ENCODE data around the gene DMRTB1.

Gene DMRTB1

DNA sequence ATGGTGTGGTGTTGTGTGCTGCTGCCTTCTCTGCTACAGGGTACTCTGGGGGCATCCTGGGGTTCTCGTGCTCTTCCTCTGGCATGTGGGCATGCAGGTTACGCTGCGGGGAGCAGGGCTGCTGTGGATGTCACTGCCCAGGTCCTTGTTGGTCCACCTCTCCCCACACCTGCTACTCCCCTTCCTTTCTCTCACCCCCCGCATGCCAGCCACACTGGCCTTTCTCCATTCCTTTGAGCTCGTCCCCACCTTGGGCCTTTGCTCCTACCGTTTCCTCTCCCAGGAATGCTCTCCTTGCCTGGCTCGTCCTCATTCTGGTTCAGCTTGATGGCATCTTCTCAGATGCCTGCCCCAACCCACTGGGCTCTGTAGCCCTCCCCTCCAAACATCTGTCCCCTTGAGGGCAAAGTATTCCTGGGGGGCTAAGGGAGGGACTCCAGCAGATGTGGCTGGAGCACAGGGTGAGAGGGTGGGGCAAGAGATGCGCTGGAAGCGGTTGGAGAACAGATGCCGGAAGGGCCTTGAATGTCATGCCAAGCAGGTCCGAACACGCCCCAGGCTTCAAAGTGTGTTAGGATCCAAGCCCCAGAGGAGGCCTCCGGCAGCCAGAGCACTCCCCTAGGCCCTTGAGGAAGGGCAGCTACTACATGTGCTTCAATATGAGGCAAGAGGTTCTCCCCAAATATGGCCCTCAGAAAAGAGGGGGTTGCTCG is 23.4 kb downstream of the DMRTB1 start:
- Mint-ChIP-seq H3K36me3 (ENCODE audit: low read depth) (no peaks in the 10 kb centered on the region), H3K4me1 (ENCODE audit: low read depth) (no peaks in the 10 kb centered on the region), H3K9me3 (no peaks in the 10 kb centered on the region), H3K27ac (no peak overlapping the region), H3K4me3 (no peak overlapping the region), H3K27me3 (ENCODE audit: low read depth) (peaks cover 13% of the 10 kb centered on the region)

DNA sequence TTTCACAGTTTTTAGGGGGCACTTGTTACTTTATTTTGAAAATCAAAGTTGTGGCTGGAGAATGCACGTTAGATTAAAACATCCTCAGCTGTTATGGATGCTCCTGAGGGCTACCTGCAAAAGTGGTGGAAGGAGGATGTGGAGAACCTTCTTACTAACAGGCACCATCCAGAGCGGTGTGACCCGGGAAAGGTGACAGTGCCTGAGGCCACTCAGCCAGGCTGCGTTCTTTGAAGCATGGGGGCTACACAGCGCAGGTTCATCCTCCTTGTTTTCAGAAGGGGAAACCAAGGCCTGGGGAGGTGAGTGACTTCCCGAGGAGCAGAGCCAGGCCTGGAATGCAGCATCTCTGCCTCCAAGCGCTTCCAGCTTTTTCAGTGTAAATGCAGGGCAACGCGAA is 24.0 kb downstream of the DMRTB1 start:
- Mint-ChIP-seq H3K36me3 (ENCODE audit: low read depth) (no peaks in the 10 kb centered on the region), H3K27ac (no peak overlapping the region), H3K27me3 (ENCODE audit: low read depth) (peaks cover 15% of the 10 kb centered on the region), H3K4me3 (no peak overlapping the region), H3K4me1 (ENCODE audit: low read depth) (no peaks in the 10 kb centered on the region), H3K9me3 (no peaks in the 10 kb centered on the region)

DNA sequence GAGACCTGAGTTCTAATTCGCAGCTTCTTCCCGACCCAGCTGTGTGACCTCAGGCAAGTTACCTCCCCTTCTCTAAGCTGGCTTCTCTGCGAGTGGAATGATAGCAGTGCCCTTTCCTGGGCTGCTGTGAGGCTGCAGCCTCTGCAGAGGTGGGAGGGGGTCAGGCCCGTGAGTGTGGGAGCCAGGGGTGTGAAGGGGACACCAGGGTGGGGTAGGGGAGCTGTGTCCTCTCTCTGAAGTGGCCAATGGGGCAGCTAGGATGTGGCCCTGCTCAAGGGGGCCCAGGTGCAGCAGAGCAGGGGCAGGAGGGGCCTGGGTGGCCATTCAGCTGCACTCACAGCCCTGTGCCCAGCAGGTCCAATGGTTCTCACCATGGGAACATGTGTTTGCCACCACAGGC is 24.5 kb downstream of the DMRTB1 start:
- H3K27ac Mint-ChIP-seq: no peak overlapping the region

DNA sequence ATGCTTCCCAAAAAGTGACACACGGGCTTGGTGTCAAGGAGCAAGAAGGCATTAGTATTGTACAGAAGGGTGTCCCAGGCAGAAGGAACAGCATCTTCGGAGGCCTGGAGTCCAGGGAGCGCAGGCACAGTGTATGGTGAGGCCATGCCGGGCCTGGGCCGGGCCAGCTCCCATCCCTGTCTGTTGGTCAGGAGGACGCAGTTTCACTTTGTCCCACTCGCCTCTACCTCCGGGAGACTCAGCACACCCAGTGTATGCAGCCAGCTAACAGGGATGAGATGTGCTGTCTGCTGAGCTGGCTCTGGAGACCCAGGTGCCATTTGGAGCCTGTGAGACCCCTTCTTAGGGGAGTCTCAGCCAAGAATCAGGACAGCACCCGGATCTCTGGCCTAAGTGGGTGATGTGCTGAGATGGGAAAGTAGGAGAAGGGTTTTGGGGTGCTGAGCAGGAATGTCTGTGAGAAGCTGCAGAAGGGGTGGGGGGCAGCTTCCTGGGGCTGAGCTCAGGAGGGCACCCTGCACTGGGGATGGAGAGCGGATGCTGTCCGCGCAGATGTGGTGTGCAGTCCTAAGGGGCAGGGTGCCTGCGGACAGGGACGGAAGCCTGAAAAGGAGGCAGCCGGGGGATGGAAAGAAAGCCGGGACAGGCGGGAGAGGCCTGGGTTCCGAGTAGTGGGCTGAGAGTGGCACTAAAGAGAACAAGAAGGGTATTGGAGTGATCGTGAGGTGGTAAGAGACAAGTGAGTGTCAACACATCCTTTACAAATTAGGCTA is 25.7 kb downstream of the DMRTB1 start:
- peaks cover 17% of the 10 kb centered on the region for H3K27me3 Mint-ChIP-seq (ENCODE audit: low read depth)
- H3K27ac Mint-ChIP-seq: no peak overlapping the region
- no peaks in the 10 kb centered on the region for H3K36me3 Mint-ChIP-seq (ENCODE audit: low read depth)
- H3K9me3 Mint-ChIP-seq: no peaks in the 10 kb centered on the region
- no peaks in the 10 kb centered on the region for H3K4me1 Mint-ChIP-seq (ENCODE audit: low read depth)
- H3K4me3 Mint-ChIP-seq: no peak overlapping the region

More for the DNA sequence above, 24.5 kb downstream of the DMRTB1 start:
- H3K9me3 Mint-ChIP-seq: no peaks in the 10 kb centered on the region
- no peaks in the 10 kb centered on the region for H3K4me1 Mint-ChIP-seq (ENCODE audit: low read depth)
- H3K27me3 Mint-ChIP-seq (ENCODE audit: low read depth): peaks cover 15% of the 10 kb centered on the region
- H3K36me3 Mint-ChIP-seq (ENCODE audit: low read depth): no peaks in the 10 kb centered on the region
- H3K4me3 Mint-ChIP-seq: no peak overlapping the region

DNA sequence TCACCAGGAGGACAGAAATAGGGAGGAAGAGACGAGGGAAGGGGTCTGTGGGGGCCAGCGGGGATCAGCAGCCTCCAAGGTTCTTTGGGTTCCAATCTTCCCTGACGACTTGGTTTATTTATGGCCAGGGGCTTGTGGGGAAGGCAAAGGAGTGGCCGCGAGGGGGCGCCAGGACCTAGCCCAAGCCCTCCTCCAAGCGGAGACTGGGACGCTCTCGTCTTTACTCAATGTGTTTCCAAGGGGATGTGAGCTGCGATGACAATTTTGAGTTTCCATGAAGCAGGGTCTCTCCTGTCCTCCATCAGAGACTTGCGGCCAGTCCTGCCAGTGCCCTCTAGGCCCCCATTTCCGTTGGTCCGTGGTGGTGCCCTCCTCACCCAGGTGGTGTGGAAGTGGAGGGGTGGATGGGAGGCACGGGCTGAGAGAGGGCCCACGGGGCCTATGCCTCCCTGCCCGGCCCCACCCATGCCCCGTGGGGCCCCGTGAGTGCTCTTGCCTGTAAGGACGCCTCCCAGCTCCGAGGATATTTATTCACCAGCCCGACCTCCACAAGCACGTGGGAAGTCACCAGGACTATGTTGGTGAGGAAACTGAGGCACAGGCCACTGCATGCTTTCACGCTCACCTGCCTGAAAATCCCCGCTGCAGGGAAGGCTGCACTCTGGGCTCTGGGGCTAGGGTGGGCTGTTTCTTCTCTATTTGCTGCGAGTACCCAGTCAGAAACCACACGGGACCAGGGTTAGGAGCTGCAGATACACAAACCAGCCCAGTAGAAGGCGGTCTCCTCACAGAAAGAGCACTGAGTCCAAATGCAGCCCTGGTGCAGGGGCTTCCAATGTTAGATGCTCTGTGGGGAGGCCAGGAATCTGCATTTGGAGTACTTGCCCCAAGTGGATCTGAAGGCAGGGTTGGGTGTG is 26.5 kb downstream of the DMRTB1 start:
- Mint-ChIP-seq H3K27me3 (ENCODE audit: low read depth) (peaks cover 16% of the 10 kb centered on the region), H3K4me3 (no peak overlapping the region), H3K4me1 (ENCODE audit: low read depth) (no peaks in the 10 kb centered on the region), H3K27ac (no peak overlapping the region), H3K36me3 (ENCODE audit: low read depth) (no peaks in the 10 kb centered on the region), H3K9me3 (no peaks in the 10 kb centered on the region)

DNA sequence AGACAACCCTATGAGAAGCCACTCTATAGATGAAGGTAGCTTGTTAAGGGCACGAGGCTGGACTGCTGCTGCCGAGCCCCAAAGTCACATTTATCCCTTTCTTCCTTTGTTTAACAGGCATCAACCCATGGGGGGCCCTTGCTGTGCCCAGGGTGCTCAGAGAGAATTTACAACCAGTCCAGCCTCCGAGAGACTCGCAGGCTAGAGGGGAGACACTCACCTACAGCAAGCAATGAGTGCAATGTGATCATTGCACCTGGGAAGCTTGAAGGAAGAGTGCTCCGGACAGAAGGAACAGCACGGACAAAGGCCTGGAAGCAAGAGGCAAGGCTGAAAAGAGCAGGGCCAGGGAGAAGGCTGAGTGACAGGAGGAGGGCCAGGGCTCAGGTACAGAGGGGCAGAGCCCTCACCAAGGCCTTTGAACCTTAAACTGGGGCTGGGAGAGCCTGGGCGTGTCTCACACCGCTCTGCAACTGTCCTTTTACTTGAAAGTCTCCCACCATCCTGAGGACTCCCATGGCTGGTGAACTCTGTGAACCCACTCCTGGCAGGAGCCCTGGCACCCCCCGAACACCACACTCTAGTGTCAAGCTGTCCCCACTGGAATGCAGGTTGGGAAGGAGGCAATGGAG is 27.3 kb downstream of the DMRTB1 start:
- no peaks in the 10 kb centered on the region for H3K4me1 Mint-ChIP-seq (ENCODE audit: low read depth)
- peaks cover 16% of the 10 kb centered on the region for H3K27me3 Mint-ChIP-seq (ENCODE audit: low read depth)
- H3K9me3 Mint-ChIP-seq: no peaks in the 10 kb centered on the region
- no peak overlapping the region for H3K27ac Mint-ChIP-seq
- no peaks in the 10 kb centered on the region for H3K36me3 Mint-ChIP-seq (ENCODE audit: low read depth)
- H3K4me3 Mint-ChIP-seq: no peak overlapping the region

DNA sequence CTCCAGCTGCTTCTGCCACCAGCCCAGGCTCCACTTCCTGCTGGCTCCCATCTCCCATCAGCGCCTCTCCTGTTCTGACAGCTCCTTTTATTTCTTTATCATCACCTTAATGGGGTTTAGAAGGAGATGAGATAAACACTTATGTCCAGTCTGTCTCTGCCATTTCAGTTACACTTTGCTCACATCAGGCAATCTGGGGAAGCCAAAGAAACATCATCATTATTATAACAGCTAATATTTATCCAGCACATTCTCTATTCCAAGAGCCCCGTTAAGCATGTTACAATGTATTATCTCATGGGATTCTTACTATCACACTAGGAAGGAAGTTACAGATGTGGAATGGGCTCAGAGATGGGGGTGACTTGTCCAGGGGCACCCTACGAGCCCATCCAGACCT is 31.2 kb downstream of the DMRTB1 start:
- no peak overlapping the region for H3K4me3 Mint-ChIP-seq
- H3K9me3 Mint-ChIP-seq: no peaks in the 10 kb centered on the region
- H3K27me3 Mint-ChIP-seq (ENCODE audit: low read depth): peaks cover 27% of the 10 kb centered on the region
- no peaks in the 10 kb centered on the region for H3K4me1 Mint-ChIP-seq (ENCODE audit: low read depth)
- no peaks in the 10 kb centered on the region for H3K36me3 Mint-ChIP-seq (ENCODE audit: low read depth)
- no peak overlapping the region for H3K27ac Mint-ChIP-seq

DNA sequence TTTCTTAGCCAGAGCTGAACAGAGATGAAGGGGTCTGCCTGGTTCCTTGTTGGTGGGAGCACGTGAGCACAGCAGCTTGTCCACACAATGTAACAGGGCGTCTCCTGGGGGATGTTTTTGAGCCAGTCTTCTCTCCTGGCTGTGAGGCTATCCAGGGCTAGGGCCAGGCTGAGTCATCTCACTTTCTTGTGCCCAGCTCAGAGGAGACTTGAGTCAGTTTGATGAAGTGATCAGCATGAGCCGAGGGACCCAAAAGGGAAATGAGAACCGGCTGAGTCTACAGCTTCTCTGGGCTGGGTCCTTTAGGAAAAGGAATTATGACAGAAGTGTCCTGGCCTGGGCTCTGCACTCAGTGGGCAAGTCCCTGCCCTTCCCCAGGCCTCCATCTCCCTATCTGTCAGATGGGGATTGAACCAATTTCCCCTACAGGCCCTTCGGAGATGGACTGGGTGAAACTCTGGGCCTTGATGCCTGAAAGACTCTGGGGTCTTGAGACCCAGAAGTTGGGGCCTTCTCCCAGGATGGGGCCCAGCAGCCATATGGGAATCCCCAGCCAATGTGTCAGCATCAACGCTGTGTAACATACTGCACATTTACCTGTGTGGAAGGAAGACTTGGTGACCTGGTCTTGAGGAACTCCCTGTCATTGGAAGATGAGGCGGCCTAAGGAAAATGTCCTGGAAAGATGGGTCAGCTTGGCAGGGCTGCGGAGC is 36.6 kb downstream of the DMRTB1 start:
- no peak overlapping the region for H3K4me3 Mint-ChIP-seq
- H3K4me1 Mint-ChIP-seq (ENCODE audit: low read depth): peaks cover 3% of the 10 kb centered on the region
- H3K9me3 Mint-ChIP-seq: no peaks in the 10 kb centered on the region
- H3K27me3 Mint-ChIP-seq (ENCODE audit: low read depth): peaks cover 17% of the 10 kb centered on the region
- H3K27ac Mint-ChIP-seq: no peak overlapping the region
- H3K36me3 Mint-ChIP-seq (ENCODE audit: low read depth): no peaks in the 10 kb centered on the region

DNA sequence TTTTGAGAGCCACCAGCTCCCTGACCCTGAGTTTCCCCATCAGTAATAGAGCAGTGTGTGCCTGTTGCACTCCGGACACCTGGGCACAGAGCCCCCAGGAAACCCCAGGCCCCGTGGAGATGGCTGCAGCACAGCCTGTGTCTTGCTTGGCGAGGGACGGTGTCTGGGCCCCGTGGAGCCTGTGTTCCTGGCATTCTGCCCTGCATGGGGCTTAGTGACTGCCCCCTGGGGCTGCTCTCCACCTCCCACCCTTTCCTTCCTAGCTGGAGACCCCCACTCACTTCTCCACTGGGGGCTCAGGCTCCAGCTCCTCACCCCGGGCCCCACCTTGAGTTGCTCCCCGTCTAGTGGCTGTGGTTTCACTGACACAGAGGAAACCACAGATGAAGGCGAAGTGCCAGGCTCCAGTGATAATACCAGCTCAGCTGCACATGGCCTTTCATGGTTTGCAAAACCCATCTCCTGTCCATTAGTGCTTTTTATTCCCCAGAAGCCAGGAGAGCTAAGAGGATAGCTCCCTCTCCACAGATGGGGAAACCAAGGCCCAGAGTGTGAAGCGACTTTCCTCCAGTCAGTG is 39.4 kb downstream of the DMRTB1 start:
- no peaks in the 10 kb centered on the region for H3K36me3 Mint-ChIP-seq (ENCODE audit: low read depth)
- H3K4me1 Mint-ChIP-seq (ENCODE audit: low read depth): peaks cover 3% of the 10 kb centered on the region
- peaks cover 11% of the 10 kb centered on the region for H3K27me3 Mint-ChIP-seq (ENCODE audit: low read depth)
- no peak overlapping the region for H3K27ac Mint-ChIP-seq
- H3K4me3 Mint-ChIP-seq: no peak overlapping the region
- no peaks in the 10 kb centered on the region for H3K9me3 Mint-ChIP-seq

DNA sequence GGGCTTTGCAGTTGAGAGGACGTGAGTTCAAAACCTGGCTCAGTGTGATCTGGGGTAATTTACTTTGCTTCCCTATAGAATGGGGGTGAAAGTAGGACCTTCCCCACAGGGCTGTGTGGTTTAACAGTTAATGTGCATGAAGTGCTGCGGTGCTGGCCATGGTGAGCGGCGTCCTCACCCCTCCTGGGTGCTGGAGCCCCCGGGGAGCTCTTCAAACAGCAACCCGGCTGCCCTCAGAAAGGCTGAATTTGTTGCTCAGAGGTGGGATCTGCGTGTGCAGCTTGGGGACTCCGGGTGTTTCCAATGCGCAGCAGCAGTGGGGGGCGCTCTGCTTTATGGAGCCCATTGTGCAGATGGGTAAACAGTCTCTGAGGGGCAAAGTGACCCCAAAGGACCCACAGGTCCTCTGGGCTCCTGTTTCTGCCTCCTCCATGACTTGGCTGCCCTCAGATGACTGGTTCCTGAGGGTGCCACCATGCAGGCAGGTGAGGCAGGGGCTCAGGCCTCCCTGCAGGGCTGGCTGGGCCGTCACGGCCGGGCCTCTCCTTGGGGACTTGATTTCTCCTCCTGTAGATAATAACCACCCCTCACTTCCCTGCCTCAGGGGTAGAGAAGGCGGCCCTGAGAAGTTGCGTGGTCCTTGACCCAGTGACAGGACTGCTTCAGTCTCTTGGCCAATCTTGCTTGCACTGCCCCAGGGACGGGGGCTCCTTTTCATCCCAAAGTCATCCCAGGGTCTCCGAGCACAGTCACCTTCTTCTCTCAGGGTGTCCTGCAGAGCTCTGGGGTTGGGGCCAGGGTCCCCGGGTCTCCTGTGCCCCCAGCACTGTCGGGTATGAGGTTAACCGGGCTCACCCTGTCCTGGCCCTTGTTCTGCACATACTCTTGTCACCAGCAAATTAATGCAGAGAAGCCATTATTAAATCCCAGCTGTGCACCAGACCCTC is 40.3 kb downstream of the DMRTB1 start:
- Mint-ChIP-seq H3K4me3 (no peak overlapping the region), H3K4me1 (ENCODE audit: low read depth) (peaks cover 3% of the 10 kb centered on the region), H3K9me3 (no peaks in the 10 kb centered on the region), H3K36me3 (ENCODE audit: low read depth) (no peaks in the 10 kb centered on the region), H3K27me3 (ENCODE audit: low read depth) (peaks cover 7% of the 10 kb centered on the region), H3K27ac (no peak overlapping the region)

DNA sequence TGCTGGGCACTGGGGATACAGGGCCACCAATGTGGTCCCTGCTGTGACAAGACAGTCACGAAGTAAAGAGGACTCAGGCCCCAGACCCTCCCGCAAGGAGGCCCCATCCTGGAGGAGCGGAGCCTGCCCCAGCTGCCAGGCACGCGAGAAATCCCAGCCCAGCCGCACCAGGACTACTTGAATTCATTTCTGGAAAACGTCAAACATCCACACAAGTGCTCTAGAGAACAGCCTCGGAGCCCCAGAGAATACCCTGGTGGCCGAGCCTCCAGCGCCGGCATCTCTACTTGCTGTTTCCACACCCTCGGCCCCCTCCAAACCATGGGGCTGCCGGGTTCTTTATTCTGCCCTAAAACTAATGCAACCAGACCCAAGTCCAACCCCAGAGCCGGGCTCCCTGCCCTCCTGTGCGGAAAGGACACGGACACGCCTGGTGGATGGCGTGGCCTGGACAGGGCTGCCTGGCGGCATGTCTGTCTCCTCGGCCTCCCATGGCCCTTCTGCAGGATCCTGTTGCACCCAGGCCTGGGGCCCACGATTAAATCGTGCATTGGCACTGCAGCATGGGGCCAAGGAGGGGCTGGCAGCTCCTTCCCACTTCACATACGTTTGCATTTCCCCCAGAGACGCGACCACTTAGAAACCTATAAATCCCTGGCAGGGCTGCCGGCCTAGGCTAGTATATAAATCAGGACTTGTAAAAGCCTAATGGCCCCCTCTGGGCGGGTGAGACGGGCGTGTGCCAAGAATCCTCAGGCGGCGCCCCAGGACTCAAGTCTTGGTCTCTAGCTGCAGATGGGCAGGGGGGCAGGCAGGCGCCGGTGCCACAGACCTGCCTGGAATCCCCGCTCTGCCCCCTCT is 41.2 kb downstream of the DMRTB1 start:
- H3K4me1 Mint-ChIP-seq (ENCODE audit: low read depth): peaks cover 3% of the 10 kb centered on the region
- H3K27me3 Mint-ChIP-seq (ENCODE audit: low read depth): peaks cover 7% of the 10 kb centered on the region
- no peaks in the 10 kb centered on the region for H3K9me3 Mint-ChIP-seq
- no peak overlapping the region for H3K27ac Mint-ChIP-seq
- no peak overlapping the region for H3K4me3 Mint-ChIP-seq
- no peaks in the 10 kb centered on the region for H3K36me3 Mint-ChIP-seq (ENCODE audit: low read depth)
